Astrocyte (in vitro differentiated cells and primary cell): Measurements from ENCODE around the gene TXNDC12.

Experiments used
- EZH2 ChIP-seq: IDR thresholded peaks from 2 replicates; pipeline ENCODE4 v1.6.1; 2012; ENCODE audit warnings: mild to moderate bottlenecking, low read length, inconsistent platforms; ENCODE audit not compliant: insufficient read depth
- TF ChIP-seq, protein P1 (sequence below): IDR thresholded peaks from 2 replicates; pipeline ENCODE4 v1.5.1; 2011; ENCODE audit warnings: low read depth, mild to moderate bottlenecking, inconsistent platforms, low read length, moderate library complexity; ENCODE audit not compliant: insufficient read depth

GRCh38 chr1:52063192-52063591 is 8.2 kb upstream of the TXNDC12 start:
- TF ChIP-seq, protein P1, sequence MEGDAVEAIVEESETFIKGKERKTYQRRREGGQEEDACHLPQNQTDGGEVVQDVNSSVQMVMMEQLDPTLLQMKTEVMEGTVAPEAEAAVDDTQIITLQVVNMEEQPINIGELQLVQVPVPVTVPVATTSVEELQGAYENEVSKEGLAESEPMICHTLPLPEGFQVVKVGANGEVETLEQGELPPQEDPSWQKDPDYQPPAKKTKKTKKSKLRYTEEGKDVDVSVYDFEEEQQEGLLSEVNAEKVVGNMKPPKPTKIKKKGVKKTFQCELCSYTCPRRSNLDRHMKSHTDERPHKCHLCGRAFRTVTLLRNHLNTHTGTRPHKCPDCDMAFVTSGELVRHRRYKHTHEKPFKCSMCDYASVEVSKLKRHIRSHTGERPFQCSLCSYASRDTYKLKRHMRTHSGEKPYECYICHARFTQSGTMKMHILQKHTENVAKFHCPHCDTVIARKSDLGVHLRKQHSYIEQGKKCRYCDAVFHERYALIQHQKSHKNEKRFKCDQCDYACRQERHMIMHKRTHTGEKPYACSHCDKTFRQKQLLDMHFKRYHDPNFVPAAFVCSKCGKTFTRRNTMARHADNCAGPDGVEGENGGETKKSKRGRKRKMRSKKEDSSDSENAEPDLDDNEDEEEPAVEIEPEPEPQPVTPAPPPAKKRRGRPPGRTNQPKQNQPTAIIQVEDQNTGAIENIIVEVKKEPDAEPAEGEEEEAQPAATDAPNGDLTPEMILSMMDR, result no peak
- no peak for TF ChIP-seq EZH2
